Measurements from ENCODE around the gene CD80.
"Not testable (repeated sequence)": the region's sequence is repeated elsewhere in the genome, so short reads cannot be mapped to it uniquely, and the experiment has no call there.

Gene CD80

DNA sequence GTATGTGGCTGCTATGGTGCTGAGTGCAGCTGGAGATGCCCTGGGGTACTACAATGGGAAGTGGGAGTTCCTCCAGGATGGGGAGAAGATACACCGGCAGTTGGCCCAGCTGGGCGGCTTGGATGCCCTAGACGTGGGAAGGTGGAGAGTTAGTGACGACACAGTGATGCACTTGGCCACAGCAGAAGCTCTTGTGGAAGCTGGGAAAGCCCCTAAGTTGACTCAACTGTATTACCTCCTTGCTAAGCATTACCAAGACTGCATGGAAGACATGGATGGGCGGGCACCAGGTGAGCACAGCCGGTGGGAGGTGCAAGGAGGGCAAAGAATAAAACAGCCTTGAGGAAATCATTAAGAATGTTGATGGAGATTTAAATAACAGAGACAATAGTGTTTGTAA lies 22.8 kb upstream of the CD80 start:
- no peak for DNase-seq (ENCODE audit: low read depth)

GRCh38 chr3:119580067-119580760 lies 20.8 kb upstream of the CD80 start:
- no peak for DNase-seq (ENCODE audit: low read depth)

GRCh38 chr3:119579366-119580066 lies 20.1 kb upstream of the CD80 start, which contains the start of gene ADPRH:
ADPRH (plus strand) TSS chr3:119579492; CDS start chr3:119582170, 2,678 bp downstream.
- no peak for DNase-seq (ENCODE audit: low read depth)

- no peak for DNase-seq (ENCODE audit: low read depth)
Observed at GRCh38 chr3:119575507-119575906, 16.1 kb upstream of the CD80 start.

DNA sequence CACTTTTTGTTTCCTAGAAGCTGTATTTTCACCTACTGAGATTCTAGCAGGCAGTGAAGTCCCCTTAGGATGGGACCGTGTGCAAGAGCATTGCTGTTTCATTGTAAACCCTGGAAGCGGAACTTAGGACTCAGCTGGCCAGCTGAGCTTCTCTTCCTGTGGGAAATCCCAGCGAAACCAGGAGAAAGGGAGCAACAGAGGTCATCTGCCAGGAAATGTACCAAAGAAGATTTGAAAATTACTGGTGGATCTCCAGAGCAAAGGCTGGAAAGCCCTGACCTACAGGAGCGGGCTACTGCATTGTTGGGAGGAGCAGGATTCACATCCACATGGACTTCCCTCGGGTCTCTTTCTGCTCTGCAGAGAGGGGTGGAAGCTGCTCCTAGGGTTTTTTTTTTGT lies 12.3 kb upstream of the CD80 start:
- no peak for DNase-seq (ENCODE audit: low read depth)

DNA sequence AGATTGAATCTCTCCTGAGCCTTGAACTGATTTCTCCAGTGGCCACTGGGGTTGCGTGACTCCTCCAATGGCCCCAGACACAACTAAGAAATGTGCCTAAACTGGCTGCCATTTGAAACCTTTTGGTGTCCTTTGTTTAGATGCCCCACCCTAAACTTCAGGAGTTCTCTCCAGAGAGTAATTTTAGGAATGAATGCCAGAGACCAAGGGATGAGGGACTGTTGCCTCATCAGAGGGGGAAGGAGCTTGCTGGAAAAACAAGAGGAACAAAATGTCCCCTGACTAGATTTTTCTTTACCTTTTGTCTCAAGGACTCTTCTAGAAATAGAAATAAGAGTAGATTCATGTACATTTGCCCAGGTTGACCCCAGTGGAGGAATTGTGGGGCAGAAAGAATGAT lies 11.8 kb upstream of the CD80 start:
- DNase-seq (ENCODE audit: low read depth), result no peak

DNA sequence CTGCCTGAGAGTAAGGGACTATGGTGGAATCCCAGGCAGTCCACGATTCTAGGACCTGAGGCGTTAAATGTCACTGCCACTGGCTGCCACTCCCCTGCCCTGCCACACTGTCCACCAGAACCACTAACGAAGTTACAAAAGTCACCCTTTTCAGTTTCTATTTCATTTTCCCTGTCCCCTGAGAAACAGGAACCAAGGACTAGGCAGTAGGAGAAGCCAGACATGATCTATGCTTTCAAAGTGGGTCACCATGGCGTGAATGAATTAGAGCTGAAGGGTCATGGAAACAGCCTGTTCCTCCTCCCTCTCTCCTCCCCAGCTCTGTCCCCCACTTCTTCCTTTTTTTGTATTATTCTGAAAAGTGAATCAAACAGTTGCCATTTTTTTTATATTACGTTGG lies 10.8 kb upstream of the CD80 start:
- no peak for DNase-seq (ENCODE audit: low read depth)

DNA sequence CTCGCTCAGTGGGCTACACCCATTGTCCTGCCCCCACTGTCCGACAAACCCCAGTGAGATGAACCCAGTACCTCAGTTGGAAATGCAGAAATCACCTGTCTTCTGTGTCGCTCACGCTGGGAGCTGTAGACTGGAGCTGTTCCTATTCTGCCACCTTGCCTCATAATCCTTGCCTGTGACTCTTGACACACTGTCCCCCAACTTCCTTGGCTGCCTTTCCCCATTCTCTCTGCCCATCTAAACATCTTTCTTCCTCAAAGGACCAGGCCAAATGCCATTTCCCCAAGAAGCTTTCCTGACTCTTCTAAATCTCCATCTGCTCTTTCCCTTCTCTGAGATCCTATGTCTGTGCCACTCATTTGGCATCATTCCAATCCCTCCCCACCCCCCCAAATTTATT lies 9.7 kb upstream of the CD80 start:
- DNase-seq (ENCODE audit: low read depth), result no peak

DNA sequence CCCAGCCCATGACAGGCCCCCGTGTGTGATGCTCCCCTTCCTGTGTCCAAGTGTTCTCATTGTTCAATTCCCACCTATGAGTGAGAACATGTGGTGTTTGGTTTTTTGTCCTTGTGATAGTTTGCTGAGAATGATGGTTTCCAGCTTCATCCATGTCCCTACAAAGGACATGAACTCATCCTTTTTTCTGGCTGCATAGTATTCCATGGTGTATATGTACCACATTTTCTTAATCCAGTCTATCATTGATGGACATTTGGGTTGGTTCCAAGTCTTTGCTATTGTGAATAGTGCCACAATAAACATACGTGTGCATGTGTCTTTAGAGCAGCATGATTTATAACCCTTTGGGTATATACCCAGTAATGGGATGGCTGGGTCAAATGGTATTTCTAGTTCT lies 3.9 kb upstream of the CD80 start:
- DNase-seq (ENCODE audit: low read depth), result not testable (repeated sequence)

DNA sequence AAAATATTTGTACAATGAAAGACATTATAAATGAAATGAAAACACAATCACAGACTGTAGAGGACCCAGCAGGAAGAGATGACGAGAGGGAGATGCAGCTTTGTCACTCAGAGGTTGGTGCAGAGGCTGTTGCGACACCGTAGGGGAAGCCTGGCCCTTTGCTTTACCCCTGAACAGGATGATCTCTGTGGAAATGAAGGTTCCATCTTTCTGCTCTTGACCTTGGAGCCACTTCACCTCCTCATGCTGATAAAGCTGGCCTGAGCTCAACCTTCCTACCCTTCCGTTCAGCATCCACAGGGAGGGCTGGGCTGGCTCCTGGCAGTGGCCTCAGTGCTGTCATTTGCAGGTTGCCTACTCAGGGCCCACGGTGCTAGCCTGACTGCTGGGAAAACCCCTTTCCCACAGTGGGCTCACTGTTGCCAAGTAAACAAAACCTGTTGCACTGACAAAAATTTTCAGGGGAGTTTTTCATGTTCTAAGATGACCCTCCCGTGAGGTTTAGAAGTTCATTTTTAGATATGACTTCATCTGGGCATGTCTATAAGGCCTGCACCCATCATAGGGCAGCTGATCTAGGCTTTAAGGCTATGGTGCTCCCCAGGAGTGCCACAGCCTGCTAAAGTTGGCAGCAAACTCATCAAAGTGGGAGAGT lies 3.0 kb upstream of the CD80 start:
- DNase-seq (ENCODE audit: low read depth), result no peak

GRCh38 chr3:119560160-119560559 lies 746 bp upstream of the CD80 start:
- no peak for DNase-seq (ENCODE audit: low read depth)

DNA sequence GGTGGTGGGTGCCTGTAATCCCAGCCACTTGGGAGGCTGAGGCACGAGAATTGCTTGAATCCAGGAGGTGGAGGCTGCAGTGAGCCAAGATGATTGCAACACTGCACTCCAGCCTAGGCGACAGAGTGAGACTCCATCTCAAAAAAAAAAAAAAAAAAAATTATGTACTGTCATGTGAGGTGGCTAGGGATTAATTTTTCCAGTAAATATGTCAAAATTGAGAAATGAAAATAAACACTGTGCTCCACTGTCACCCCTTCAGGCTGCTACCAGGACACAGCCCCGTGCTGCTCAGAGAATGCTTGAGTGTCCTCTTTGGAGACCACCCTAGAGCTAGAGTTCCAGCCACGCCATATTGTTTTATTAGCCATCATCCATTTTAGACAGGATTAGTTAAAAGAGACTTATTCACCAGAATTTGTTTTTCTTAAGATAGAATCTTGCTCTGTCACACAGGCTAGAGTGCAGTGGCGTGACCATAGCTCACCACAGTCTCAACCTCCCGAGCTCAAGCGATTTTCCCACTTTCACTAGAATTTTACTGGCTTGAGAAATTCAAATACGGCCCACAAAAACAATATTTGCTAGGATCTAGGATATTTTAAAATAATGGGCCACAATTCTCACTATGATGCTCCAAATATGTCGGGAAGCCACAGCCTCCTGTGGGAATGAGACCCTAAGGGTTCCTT lies 642 bp downstream of the CD80 start:
- no peak for DNase-seq (ENCODE audit: low read depth)

DNA sequence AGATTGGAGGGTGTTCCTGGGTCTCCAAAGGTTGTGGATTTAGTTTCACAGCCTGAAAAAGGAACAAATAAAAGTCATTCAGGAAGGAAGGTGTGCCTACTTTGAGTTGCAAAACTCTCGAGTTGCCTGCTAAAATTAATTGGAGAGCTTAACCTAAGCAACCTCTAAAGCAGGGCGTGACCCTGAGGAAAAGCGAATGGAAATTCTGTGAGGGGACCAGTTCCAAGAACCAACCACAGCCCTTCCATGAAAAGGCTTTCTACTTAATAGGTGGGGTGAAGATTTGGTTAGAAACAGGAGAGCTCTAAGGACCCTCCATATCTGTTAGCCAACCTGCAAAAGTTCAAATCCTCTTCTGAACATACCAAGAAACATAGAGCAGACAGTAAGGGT lies 1.5 kb downstream of the CD80 start:
- DNase-seq (ENCODE audit: low read depth), result no peak

GRCh38 chr3:119557192-119557876 lies 2.1 kb downstream of the CD80 start:
- DNase-seq (ENCODE audit: low read depth), result no peak

DNA sequence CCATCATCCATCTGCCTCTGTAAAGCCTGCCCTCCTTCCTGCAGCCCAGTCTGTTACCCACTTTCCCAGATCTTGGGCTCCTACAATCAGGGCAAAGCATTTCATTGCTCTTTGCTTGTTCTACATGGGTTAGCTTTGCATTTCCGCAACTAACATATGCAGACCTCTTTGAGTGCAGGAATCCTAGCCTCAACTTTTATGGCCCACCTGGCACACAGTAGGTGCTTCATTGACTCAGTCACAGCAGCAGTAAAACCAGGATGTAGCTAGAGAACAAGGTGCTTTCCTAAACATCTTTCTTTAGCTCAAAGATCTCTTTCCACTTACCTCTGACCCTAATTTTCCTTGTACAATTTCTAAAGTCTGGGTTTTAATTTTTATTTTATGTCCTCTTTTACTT lies 3.5 kb downstream of the CD80 start:
- no peak for DNase-seq (ENCODE audit: low read depth)

- DNase-seq (ENCODE audit: low read depth), result no peak
Observed at GRCh38 chr3:119555309-119555735, 4.1 kb downstream of the CD80 start.

DNA sequence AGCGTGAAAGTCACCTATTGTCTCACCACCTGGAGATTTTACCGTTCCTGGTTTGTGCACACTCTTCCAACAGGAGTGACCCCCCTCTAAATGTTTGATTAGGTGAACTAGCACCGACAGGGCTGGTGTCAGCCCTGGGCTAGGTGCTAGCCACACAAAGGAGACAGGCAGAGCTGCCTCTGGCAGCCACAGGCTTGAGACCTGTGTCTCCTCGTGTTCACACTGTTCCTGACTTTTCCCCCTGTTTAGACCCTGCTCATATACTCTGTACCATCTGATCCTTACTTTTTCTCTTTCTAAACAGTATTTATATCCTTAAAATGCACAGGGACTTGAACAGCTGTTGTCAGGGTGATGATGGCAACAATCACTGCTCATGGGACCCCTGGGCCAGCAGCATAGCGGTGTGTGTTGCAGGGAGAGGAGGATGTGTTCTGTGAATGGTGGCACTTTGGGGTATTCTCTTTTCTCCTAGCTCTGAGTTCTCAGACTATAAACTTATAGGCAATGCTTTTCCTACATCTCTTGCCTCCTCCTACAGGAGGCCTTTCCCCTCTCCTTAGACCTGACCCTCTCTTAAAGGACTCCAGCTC lies 5.5 kb downstream of the CD80 start:
- no peak for DNase-seq (ENCODE audit: low read depth)

- not testable (repeated sequence) for DNase-seq (ENCODE audit: low read depth)
Observed at GRCh38 chr3:119552928-119553327, 6.5 kb downstream of the CD80 start.

DNA sequence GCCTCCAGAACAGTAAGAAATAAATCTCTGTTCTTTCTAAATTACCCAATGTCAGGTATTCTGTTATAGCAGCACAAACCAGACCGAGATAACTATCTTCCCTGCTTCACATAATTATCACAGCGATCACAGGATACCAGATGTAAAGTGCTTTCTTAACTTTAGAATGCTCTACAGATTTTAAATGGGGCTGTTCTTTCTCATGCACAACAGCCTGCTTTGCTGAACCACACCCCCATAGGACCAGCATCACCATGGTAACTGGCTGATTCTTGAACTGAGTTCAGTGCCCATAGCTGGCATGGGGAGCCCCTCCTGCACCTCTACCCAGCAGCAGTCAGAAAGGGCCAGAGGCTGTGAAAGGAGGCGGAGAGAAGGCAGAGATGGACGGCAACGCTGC lies 7.8 kb downstream of the CD80 start:
- DNase-seq (ENCODE audit: low read depth), result no peak

DNA sequence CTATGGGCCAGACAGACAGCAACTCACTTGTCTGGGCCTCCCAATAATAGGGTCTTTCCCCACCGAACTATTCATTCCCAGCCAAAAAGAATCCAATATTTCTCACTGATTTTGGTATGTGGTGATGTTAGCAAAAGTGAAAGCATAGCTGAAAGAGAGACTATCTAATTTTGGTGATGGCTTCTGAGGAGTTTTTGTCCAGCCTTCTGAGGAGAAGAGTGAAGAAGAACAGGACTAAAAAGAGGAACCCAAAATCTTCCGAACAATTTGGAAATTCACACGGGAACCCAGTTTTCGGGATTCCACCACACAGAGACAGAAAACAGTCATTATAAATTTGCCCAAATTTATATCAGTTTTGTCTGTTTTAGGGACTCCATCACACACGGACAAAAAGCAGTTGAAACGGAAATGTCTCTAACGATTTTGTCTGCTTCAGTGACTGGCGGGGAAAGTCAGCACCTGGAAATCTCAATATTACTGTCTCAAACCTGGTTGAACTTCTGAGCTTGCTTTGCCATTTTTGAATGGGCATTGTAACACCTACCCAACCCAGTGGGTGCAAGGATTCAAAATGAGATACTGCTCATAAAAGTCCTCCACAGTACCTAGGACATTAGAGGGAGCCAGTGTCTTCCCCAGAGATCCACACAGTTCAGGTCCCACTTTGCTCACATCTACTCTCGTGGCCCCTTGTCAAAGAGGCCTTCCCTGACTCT lies 9.1 kb downstream of the CD80 start:
- no peak for DNase-seq (ENCODE audit: low read depth)

- DNase-seq (ENCODE audit: low read depth), result no peak
Observed at GRCh38 chr3:119548341-119548740, 11.1 kb downstream of the CD80 start.
